GM21576 (cell line): ENCODE results near the gene TTC17.
"Not testable (repeated sequence)": the region's sequence is repeated elsewhere in the genome, so short reads cannot be mapped to it uniquely, and the experiment has no call there.

Experiments
- ATAC-seq: cut with Tn5 transposase; IDR thresholded peaks from one replicate; pipeline ENCODE4 v1.9.1; 2021; ENCODE audit warnings: mild to moderate bottlenecking, moderate library complexity; ENCODE audit not compliant: unreplicated experiment

TTC17 gene

DNA sequence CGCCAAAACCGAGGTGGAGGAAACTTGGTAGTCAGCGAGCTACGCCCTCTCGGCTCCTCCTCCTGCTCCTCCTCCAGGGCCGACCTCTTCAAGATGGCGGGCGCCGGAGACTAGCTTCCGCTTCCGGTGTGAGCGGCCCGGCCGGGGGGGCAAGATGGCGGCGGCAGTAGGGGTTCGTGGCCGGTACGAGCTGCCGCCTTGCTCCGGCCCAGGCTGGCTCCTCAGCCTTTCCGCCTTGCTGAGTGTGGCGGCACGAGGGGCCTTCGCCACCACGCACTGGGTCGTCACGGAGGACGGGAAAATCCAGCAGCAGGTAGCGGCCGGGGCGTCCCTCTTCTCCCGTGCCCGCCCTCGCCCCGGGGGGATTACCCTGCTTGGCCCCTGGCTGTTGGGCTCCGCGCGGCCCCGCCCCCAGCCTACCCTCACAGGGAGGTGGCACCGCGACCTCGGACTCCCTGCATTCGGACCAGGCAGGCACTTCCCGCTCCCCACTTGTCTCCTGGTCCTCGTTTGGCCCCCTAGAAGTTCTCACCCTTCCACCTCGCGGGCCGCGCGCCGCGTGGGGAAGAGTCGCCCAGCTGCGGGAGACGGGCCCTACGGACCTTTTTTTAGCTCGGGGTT, at the start of gene TTC17:
Gene TTC17 (plus strand): TSS at position 120 of the 621 bp plus-strand sequence. CDS start 35 bp downstream, at position 155.
- peak; percentile 90 for ATAC-seq

- peak; percentile 98 for ATAC-seq
These were observed 46.7 kb upstream of the TTC17 start, which contains the start of gene API5 for GRCh38 chr11:43311791-43312607. Gene API5, plus strand, starts transcription at chr11:43311996. Its CDS starts 132 bp downstream, at chr11:43312128.

DNA sequence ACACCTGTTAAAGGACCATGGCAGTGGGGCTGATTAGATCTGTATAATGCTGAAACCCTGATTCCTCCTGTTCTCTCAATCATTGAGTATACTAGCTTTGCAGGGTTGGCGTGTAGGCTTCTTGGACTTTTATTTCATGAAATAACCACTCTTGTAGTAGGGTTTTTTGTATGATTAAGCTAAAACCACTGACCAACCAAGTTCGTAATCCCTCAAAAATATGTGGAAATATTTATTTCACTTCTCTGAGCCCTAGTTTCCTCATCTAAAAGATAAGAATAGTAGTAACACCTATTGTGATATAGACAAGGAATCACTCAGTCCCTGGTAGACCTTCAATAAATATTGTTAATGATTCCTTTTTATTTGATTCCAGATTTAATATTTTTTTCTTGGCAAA, 42.8 kb upstream of the TTC17 start:
- no peak for ATAC-seq

- no peak for ATAC-seq
These were observed 42.3 kb upstream of the TTC17 start for GRCh38 chr11:43316451-43316850.

DNA sequence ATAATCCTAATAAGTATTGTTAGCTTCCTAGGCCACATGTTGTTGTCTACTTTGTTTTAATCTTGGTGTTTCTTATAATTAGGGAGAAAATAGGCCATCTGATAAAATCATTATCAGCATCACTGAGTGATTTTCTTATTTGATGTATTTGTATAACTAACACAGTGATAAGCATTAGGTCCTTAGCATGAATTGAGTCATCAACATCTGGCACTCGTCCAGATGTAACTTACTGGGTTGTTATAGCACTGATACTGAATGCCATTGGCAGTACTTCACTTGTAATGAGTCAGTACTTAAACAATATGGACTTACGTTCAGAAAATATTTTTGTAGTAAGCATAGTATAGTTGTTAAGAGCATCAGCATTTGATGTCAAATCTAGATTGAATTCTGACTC, 30.7 kb upstream of the TTC17 start:
- ATAC-seq: no peak

GRCh38 chr11:43328482-43328881, 30.2 kb upstream of the TTC17 start:
- ATAC-seq: no peak

DNA sequence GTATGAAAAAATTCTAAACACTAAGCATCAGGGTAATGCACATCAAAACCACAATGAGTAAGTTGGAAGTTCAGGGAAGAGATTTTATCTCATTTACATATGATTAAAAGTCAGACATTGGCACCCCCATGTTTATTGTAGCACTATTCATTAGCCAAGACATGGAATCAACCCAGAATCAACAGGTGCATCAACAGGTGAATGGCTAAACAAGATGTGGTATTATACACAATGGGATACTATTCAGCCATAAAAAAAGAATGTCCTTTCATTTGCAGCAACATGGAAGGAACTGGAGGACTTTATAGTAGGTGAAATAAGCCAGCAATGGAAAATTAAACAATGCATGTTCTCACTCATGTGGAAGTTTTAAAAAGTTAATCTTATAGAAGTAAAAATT, 17.6 kb upstream of the TTC17 start:
- no peak for ATAC-seq

- ATAC-seq: not testable (repeated sequence)
These were observed 7.3 kb upstream of the TTC17 start for GRCh38 chr11:43351426-43351825.

GRCh38 chr11:43354311-43354710, 4.4 kb upstream of the TTC17 start:
- ATAC-seq: no peak

GRCh38 chr11:43356336-43356735, 2.4 kb upstream of the TTC17 start:
- ATAC-seq: no peak

- no peak for ATAC-seq
These were observed 380 bp upstream of the TTC17 start for GRCh38 chr11:43358279-43358800.

GRCh38 chr11:43359422-43359818, 700 bp downstream of the TTC17 start:
- peak; percentile 41 for ATAC-seq

DNA sequence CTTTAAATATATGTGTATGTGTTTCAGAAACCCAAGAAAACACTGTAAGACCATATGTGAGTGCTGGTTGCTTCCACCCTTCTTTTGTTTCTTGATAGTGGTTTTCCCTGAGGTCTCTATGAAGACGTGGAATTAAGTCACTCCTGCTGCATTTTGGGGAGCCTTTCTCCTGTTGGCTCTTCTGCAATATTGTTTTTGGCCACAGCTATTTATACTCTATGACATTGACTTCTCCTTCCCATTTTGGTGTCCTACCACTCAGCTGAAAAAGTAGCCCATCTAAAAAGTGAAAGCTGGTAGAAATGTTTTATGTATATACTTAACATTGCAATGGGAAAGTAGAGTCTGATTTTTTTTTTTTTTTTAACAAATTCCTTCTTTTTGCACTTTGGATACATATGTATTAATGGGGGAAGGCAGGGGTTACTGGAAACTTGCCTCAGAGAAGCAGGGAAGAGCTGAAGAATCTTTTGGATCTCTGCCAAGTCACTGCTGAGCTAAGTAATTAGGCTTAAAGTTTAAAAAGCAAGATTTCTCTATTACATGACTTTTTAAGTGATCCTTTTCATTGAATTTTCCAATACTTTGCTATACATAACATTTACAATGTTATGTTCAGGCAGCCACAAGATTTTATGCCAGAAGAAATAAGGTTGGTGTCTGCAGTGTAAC, 1.8 kb downstream of the TTC17 start:
- ATAC-seq: no peak

DNA sequence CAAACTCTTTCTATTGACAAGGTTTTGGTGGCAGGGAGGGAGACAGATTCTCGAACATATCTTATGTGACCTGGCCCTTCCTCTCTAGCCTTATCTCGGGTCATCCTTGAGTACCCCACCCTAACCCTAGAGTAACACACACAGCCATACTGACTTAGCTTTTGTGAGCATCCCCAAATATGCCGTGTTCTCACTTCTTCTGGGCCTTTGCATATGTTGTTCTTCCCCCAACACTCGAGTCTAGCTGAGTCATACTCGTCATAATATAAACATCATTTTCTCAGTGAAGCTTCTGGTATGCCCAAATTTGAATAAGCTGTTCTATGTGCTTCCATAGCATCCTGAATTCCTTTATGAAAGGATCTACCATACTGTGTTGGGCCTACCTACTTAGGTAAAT, 8.0 kb downstream of the TTC17 start:
- no peak for ATAC-seq

DNA sequence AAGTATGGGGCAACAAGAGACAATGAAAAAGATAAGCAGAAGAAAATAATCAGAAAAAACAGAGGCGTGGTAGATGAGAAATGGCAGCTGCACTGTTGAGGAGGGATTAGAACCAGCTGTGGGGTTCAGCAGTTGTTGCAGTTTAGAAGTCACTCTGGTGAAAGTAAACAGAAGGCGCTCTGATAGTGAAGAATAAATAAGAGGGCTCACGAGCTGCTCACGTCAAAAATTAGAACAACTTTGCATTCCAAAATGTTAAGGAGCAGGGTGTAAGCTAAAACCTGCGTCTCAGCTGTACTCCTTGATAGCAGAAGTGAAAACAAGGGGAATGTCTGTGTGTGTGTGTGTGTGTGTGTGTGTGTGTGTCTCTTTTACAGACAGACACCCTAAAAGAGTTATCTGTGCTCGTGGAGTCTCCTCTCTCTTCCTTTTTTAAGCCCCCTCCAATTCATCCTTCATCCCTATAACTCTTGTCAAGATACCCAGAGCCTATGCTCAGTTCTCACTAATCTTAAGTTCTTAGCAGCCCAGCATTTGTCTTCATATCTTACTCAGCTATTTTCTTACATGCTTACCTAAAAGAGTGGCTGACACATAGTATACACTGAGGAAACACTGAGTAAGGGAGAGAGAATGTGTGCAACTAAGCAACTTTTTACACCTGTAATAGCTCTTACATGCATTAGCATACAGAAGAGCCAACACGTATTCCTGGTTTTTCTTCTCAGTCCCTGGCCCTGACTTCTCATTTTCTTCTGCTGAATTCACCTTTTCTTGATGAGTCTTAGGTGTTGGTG, 8.9 kb downstream of the TTC17 start:
- ATAC-seq: no peak

GRCh38 chr11:43376065-43376464, 17.3 kb downstream of the TTC17 start:
- ATAC-seq: no peak

GRCh38 chr11:43376594-43376993, 17.9 kb downstream of the TTC17 start:
- no peak for ATAC-seq

- ATAC-seq: no peak
These were observed 18.7 kb downstream of the TTC17 start for GRCh38 chr11:43377389-43377788.

GRCh38 chr11:43378897-43379296, 20.2 kb downstream of the TTC17 start:
- no peak for ATAC-seq

DNA sequence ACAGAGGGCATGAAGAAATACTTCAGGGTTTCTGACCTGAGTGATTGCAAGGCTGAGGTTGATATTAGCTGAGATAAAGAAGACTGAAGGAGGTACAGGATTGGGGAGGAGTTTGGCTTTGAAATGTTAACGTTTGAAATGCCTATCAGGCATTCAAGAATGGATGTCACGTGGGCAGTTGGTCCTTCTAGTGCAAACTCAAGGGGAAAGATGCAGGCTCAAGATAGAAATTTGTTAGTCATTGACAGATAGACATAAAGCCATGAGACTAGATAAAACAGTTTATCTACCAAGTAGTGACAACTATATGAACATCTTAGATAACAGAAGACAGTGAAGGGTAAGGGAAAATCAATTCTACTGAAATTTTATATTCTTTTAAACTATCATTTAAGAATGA, 23.1 kb downstream of the TTC17 start:
- no peak for ATAC-seq

DNA sequence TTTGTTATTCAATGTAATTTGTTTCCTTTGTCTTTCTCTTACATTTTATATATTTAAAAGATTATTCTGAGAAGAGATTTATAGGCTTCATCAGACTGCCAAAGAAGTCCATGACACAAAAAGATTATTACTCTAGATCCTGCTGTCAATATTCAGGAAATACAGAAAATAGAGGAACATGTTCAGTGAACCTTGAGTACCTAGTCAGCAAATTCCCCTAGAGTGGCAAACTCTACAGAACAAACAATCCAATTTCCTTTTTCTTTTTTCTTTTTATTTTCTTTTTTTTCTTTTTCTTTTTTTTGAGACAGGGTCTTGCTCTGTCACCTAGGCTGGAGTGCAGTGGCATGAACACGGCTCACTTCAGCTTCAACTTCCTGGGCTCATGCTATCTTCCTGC, 23.9 kb downstream of the TTC17 start:
- ATAC-seq: no peak
